Skeletal muscle tissue (tissue), 4 donors: ENCODE results near the gene TRIM23. TPM values are rescaled to one million over a fixed set of nuclear protein-coding genes. Genes with fewer than 3 reads are reported as not detected.
"Not testable (repeated sequence)": the region's sequence is repeated elsewhere in the genome, so short reads cannot be mapped to it uniquely, and the experiment has no call there.

Source experiments
- H3K27ac ChIP-seq: one replicate; pipeline ENCODE4 v1.7.0; 2013; ENCODE audit warnings: mild to moderate bottlenecking, low read depth, low read length, inconsistent platforms
- H3K27me3 ChIP-seq, 3 donors: one replicate each; pipeline ENCODE4 v1.7.0; 2013; ENCODE audit warnings: low read length in 3 of 3; ENCODE audit not compliant: control insufficient read depth in 3 of 3, insufficient read depth in 3 of 3
- H3K36me3 ChIP-seq, 3 donors: one replicate each; pipeline ENCODE4 v1.7.0; 2013; ENCODE audit warnings: low read length in 3 of 3; ENCODE audit not compliant: control insufficient read depth in 3 of 3, insufficient read depth in 3 of 3
- H3K4me1 ChIP-seq, 3 donors: one replicate each; pipeline ENCODE4 v1.7.0; 2013; ENCODE audit warnings: low read length in 3 of 3, mild to moderate bottlenecking in 3 of 3; ENCODE audit not compliant: control insufficient read depth in 3 of 3, insufficient read depth in 3 of 3
- H3K4me3 ChIP-seq, 3 donors: one replicate each; pipeline ENCODE4 v1.7.0; 2013; ENCODE audit warnings: low read length in 3 of 3
- H3K9ac ChIP-seq, 3 donors: one replicate each; pipeline ENCODE4 v1.7.0; 2013; ENCODE audit warnings: low read length in 3 of 3, mild to moderate bottlenecking in 3 of 3, moderate library complexity in 2 of 3, low read depth in 1 of 3
- H3K9me3 ChIP-seq, 3 donors: one replicate each; pipeline ENCODE4 v1.7.0; 2013; ENCODE audit warnings: low read length in 3 of 3; ENCODE audit not compliant: control insufficient read depth in 3 of 3
- total RNA-seq: library from RNA; depleted of rRNA; stranded (reverse); fragments of >200 nt; gene quantifications from one replicate; pipeline ENCODE4 v1.2.3, GENCODE V29; 2014
- donor health status: Osteomylitis.

Gene TRIM23
- total RNA-seq, 1 donor from 2014 or later: 25.6 TPM

DNA sequence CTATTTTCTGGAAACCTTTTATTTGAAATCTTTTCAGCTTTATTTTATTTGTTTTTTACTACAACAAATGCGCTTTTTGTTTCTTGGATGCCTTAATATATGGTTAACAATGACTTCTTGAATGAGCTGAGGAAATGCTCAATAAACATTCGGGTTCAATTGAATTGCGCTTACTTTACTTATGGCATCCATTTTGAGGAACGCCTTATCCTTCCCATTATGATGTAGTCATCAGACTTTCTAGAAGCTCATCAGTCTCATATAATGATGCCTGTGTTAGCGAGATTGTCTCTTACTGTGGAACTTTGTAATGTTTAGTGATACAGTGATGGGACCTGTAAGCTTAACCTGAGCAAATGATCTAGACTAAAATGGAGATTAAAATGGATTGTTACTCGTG, 1.6 kb upstream of the TRIM23 start:
- no peaks in the 10 kb centered on the region for H3K27me3 ChIP-seq
- no peak overlapping the region for H3K27ac ChIP-seq
- H3K4me1 ChIP-seq: peaks cover 16 to 33% (median 24%) of the 10 kb centered on the region in 3 donors
- peak overlapping the region; percentile 82 to 99 (median 98) for H3K9ac ChIP-seq
- H3K36me3 ChIP-seq: peaks cover 0 to 7% (median 7%) of the 10 kb centered on the region in 3 donors
- H3K4me3 ChIP-seq: peak overlapping the region; percentile 99
- no peaks in the 10 kb centered on the region for H3K9me3 ChIP-seq

- Histone ChIP-seq H3K4me1 (peaks cover 16 to 33% (median 24%) of the 10 kb centered on the region in 3 donors), H3K9me3 (no peaks in the 10 kb centered on the region), H3K36me3 (peaks cover 0 to 5% (median 4%) of the 10 kb centered on the region in 3 donors), H3K27ac (peak within 1 kb of the TSS; percentile 83), H3K4me3 (peak within 1 kb of the TSS; percentile 99), H3K27me3 (no peaks in the 10 kb centered on the region), H3K9ac (peak within 1 kb of the TSS; percentile 98 to 99 (median 98))
Measured at GRCh38 chr5:65624571-65625555, 730 bp upstream of the TRIM23 start, which contains the start of the genes SHLD3 and TRAPPC13. Gene SHLD3, plus strand, starts transcription at chr5:65625027. Its CDS starts 4,561 bp downstream, at chr5:65629588. Gene TRAPPC13, plus strand, starts transcription at chr5:65625027. Its CDS starts 34 bp downstream, at chr5:65625061.

GRCh38 chr5:65623482-65623881, 651 bp downstream of the TRIM23 start:
- Histone ChIP-seq H3K27ac (peak overlapping the region; percentile 83), H3K4me1 (peaks cover 16 to 33% (median 24%) of the 10 kb centered on the region in 3 donors), H3K36me3 (no peaks in the 10 kb centered on the region), H3K9me3 (no peaks in the 10 kb centered on the region), H3K9ac (peak overlapping the region; percentile 98 to 99 (median 98)), H3K4me3 (peak overlapping the region; percentile 99), H3K27me3 (no peaks in the 10 kb centered on the region)

DNA sequence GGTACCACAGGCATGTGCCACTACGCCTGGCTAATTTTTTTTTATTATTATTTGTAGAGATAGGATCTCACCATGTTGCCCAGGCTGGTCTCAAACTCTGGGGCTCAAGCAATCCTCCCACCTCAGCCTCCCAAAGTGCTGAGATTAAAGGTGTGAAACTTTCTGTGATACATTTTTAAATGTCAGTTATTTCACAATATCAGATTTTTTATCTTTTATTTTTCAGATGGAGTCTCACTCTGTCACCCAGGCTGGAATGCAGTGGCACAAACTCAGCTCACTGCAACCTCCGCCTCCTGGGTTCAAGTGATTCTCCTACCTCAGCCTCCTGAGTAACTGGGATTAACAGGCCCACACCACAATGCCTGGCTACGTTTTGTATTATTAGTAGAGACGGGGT, 2.2 kb downstream of the TRIM23 start:
- not testable (repeated sequence) for H3K9ac ChIP-seq, H3K9me3 ChIP-seq, H3K4me3 ChIP-seq, H3K36me3 ChIP-seq, H3K27me3 ChIP-seq, H3K27ac ChIP-seq
- peaks cover 16 to 33% (median 24%) of the 10 kb centered on the region in 3 donors for H3K4me1 ChIP-seq

- H3K9ac ChIP-seq: no peak overlapping the region
Measured at GRCh38 chr5:65620021-65620420, 4.1 kb downstream of the TRIM23 start.

DNA sequence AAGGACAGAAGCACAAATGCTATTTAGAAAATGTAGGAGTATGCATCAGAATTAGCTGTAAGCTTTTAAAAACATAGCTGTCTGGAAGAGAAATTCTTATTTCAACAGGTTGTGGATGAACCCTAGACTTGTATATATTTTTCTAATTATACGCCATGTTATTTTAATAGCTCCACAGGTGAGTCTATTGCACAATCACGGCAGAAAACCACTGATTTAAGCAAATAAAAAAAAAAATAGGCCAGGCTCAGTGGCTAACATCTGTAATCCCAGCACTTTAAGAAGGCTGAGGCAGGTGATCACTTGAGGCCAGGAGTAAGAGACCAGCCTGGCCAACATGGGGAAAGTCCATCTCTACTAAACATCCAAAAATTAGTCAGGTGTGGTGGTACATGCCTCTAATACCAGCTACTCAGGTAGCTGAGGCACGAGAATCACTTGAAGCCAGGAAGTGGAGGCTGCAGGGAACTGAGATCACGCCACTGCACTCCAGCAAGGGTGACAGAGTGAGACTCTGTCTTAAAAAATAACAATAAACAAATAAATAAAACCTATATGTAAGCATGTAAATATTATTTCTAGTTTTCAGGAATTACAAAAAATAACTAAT, 11.7 kb downstream of the TRIM23 start:
- H3K4me1 ChIP-seq: no peaks in the 10 kb centered on the region
- peaks cover 32 to 59% (median 53%) of the 10 kb centered on the region in 3 donors for H3K36me3 ChIP-seq
- no peaks in the 10 kb centered on the region for H3K9me3 ChIP-seq
- H3K4me3 ChIP-seq: no peak overlapping the region
- H3K9ac ChIP-seq: no peak overlapping the region
- H3K27me3 ChIP-seq: no peaks in the 10 kb centered on the region
- H3K27ac ChIP-seq: no peak overlapping the region

More at GRCh38 chr5:65620021-65620420, 4.1 kb downstream of the TRIM23 start:
- no peaks in the 10 kb centered on the region for H3K9me3 ChIP-seq
- peaks cover 5 to 11% (median 11%) of the 10 kb centered on the region in 3 donors for H3K36me3 ChIP-seq
- no peak overlapping the region for H3K27ac ChIP-seq
- no peak overlapping the region for H3K4me3 ChIP-seq
- H3K27me3 ChIP-seq: no peaks in the 10 kb centered on the region
- peaks cover 13 to 22% (median 14%) of the 10 kb centered on the region in 3 donors for H3K4me1 ChIP-seq

GRCh38 chr5:65611524-65611923, 12.6 kb downstream of the TRIM23 start:
- Histone ChIP-seq H3K4me1 (no peaks in the 10 kb centered on the region), H3K9ac (no peak overlapping the region), H3K9me3 (no peaks in the 10 kb centered on the region), H3K27ac (no peak overlapping the region), H3K27me3 (no peaks in the 10 kb centered on the region), H3K4me3 (no peak overlapping the region), H3K36me3 (peaks cover 32 to 62% (median 56%) of the 10 kb centered on the region in 3 donors)

DNA sequence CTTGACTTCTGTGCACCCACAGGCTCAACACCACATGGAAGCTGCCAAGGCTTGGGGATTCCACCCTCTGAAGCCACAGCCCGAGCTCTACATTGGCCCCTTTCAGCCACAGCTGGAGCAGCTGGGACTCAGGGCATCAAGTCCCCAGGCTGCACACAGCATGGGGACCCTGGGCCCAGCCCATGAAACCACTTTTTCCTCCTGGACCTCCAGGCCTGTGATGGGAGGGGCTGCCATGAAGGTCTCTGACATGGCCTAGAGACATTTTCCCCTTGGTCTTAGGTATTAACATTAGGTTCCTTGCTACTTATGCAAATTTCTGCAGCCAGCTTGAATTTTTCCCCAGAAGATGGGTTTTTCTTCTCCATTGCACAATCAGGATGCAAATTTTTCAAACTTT, 22.4 kb downstream of the TRIM23 start:
- not testable (repeated sequence) for H3K4me1 ChIP-seq, H3K9me3 ChIP-seq, H3K27ac ChIP-seq, H3K9ac ChIP-seq, H3K27me3 ChIP-seq, H3K4me3 ChIP-seq
- H3K36me3 ChIP-seq: peaks cover 9 to 53% (median 29%) of the 10 kb centered on the region in 3 donors

GRCh38 chr5:65588694-65589093, 35.4 kb downstream of the TRIM23 start:
- no peak overlapping the region for H3K27ac ChIP-seq
- H3K9me3 ChIP-seq: no peaks in the 10 kb centered on the region
- H3K9ac ChIP-seq: no peak overlapping the region
- peaks cover 19 to 66% (median 45%) of the 10 kb centered on the region in 3 donors for H3K36me3 ChIP-seq
- no peak overlapping the region for H3K4me3 ChIP-seq
- H3K27me3 ChIP-seq: no peaks in the 10 kb centered on the region
- no peaks in the 10 kb centered on the region for H3K4me1 ChIP-seq
